HG03045 (cell line): ENCODE results near the gene CACNA2D2.

Experiments used
- ATAC-seq: cut with Tn5 transposase; IDR thresholded peaks from one replicate; pipeline ENCODE4 v1.9.1; 2021; ENCODE audit warnings: mild to moderate bottlenecking, moderate library complexity; ENCODE audit not compliant: unreplicated experiment

The CACNA2D2 gene

DNA sequence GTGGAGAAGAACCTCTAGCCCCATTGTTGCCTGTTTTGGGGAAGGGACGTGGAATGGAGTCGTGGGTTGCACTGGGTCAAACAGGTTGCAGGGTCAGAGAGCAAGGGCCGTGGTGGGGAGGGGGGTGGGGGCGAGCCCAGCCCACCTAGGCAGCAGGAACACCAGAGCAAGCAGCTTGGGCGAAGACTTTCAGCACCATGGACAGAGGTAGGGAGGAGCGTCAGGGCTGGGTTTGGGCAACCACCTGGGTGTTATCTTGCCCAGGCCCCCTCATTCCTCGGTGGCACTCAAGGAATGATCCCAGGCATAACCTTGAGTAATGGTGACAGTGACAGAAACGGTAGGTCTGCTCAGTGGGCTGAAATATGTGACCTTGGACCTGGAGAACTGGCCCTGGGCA is 98.2 kb downstream of the CACNA2D2 start:
- no peak for ATAC-seq

- ATAC-seq = no peak
These were observed 101.3 kb downstream of the CACNA2D2 start for GRCh38 chr3:50401978-50402595.

- ATAC-seq = no peak
These were observed 106.9 kb downstream of the CACNA2D2 start for GRCh38 chr3:50396502-50396901.

DNA sequence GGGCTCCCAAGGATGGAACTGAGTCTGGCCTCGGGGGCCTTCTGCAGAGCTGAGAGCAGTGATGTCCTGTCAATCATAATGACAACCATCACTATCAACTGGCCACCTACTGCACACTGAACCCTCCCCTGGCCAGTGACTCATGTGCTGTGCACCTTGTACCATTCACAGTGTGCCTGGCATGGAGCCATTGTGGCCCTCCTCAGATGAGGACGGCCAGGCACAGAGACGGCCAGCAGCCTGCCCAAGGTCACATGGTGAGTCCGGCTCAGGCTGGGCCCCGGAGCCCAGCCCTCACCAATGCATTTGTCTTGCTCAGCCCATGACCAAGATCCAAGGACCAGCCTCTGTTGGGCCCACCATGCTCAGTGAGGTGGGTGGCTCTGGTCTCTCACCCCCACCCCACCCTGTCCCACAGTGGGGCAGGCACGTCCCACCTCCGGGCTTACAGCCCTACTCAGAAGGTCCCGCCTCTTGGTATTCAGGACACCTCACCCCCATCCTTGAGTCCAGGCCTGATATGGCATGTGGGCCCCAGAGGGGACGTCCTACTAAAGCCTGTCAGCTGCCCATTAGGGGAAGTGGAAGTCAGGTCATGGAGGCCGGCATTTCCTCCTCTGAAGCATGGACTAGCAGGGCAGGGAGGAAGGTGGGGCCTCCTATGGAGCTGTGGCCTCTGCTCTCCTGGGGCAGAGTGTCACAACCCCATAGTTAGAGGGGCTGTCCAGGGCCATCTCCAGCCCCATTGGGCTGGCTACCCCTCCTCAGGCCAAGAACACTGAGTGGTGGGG is 108.2 kb downstream of the CACNA2D2 start:
- ATAC-seq = no peak

DNA sequence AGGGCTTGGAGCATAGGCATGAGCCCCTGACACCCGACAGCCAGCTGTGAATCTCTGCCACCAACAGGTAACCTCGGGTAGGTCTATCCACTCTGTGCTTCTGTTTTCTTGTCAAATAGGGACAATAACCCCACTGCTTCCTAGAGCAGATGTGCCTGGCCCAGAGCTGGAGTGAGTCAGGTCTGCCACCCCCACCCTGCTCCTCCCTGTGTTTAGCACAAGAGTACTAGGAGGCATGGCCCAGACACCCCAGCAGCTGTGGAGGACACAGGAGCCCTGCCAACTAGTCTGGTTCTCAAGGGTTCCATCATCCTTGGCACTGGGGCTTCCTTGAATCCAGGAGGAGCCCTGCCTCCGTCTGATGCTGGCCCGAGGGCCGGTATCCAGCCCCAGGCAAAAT is 110.4 kb downstream of the CACNA2D2 start:
- no peak for ATAC-seq

DNA sequence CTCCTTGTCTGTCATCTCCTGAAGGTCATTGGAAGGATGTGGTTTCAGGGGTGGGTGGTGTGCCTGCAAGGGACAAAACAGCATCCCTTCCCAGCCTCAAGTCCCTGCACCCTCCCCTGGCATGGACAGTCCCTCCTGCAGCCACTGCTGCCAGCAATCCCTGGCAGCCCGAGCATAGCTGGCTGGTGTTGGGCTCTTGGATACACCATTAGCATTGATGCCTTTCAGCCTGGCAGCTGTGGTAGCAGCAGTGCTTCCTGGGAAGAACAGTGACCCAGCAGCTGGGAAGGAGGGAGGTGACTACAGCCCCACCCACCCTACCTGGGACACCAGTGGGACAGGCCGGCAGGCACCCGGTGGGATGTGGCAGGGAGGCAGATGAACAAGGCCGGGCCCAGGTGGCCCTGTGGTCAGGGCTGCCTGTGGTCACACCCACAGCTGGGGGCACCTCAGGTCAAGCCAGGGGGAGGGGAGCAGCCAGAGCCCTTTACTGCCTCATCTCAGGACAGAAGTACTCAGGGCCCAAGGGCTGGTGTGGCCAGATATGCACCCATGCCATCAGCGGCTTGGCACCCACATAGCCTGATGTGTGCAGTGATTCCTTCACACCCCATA is 111.2 kb downstream of the CACNA2D2 start:
- ATAC-seq = no peak

DNA sequence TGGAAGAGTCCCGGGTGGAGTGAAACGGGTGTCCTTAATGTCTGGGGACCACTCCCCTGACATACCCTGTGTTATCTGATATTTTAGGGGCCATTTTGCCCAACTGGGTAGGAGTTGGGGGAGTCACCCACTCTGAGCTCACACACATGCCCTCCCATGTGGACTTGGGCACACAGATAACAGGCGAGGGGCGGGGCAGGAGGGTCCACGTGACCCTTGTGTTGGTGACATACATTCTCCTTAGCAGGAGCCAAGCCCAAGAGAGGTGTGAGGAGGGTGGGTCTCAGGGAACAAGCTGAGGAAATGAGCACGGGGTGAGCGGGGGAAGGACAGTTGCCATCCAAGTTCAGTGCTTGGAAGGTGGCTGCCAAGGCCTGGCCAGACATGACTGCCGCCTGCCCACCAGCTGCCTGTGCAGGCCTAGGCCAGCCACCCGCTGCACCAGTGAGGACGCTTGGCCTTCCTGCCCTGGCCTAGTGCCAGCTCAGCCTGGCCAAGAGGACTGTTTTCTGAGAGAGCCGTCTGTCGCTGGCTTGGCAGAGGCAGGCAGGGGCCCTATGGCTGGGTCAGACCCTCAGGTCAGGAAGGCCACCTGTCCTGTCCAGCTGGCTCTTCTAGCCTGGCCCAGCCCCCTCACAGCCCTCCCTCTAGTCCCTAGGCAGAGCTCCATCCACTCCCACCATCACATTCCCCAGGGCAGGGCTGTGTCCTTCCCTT is 112.8 kb downstream of the CACNA2D2 start:
- ATAC-seq = no peak

GRCh38 chr3:50389414-50389767 is 114.0 kb downstream of the CACNA2D2 start:
- no peak for ATAC-seq

DNA sequence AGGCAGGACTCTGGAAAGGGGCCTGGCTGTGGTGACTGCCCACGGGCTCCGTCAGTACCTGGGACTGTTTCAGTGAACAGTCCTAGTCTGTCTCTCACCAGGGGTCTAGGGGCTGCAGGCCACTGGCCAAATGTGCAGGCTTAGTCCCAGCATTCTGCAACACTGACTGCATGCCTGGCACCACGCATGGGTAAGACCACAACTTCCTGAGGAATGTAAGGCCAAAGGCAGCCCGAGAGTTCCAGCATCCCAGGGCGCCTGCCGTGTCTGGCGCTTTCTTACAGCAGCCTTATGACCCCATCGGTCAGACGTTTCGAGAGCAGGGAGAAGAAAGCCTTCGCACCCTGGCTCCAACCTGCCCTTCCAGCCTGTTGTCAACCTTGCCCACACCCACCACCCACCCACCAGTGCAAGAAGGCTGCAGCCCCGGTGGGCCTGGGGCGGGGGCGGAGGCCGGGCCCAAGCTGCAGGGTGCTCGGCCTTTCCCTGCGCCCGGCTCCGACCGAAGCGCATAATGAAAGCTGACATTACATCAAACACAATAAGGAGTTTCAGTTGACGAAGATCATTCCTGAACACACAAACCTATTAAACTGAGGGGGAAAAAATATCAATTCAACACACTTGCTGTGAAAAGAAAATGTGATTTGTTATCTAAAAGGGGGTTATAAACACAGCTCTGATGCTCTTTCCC is 114.6 kb downstream of the CACNA2D2 start:
- no peak for ATAC-seq

- no peak for ATAC-seq
These were observed 115.3 kb downstream of the CACNA2D2 start for GRCh38 chr3:50388016-50388719.

DNA sequence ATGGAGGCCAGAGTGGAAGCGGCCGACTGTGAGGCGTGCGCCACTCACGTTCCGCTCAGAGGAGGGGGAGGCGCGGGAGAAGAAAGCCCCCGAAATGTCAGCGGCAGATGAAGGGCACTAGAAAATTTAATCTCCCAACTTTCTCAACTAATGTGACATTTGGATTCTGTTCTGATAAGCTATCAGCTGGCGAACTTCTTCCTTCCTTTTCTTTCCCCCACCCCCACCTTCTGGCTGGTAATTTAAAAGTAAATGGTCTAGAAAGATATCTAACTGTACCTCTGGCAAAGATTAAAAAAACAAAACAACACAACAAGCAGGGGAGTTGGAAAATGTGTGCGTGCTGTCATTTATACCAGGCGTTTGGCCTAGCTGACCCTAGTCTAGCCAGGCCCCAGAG is 117.7 kb downstream of the CACNA2D2 start:
- no peak for ATAC-seq

DNA sequence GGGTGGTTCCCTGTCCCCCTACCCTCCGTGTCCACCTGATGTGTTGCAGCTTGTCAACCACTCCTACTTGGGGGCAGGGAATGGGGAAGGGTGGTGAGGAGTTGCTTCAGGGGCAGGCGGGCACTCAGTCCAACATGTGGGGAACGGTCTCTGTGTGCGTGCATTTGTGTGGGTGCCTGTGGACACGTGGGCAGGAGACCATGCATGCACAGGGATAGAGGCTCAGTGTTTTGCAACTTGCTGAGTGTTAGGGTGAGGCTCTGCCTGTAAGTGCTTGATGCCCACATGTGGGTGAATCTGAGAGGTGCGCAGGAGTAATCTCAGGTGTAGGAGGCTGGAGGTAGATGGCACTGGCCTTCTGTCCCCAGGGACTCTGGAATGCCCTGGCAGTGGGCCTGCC is 119.7 kb downstream of the CACNA2D2 start:
- no peak for ATAC-seq

- ATAC-seq = no peak
These were observed 120.7 kb downstream of the CACNA2D2 start for GRCh38 chr3:50382722-50383121.

- ATAC-seq = no peak
These were observed 122.1 kb downstream of the CACNA2D2 start for GRCh38 chr3:50381383-50381782.

DNA sequence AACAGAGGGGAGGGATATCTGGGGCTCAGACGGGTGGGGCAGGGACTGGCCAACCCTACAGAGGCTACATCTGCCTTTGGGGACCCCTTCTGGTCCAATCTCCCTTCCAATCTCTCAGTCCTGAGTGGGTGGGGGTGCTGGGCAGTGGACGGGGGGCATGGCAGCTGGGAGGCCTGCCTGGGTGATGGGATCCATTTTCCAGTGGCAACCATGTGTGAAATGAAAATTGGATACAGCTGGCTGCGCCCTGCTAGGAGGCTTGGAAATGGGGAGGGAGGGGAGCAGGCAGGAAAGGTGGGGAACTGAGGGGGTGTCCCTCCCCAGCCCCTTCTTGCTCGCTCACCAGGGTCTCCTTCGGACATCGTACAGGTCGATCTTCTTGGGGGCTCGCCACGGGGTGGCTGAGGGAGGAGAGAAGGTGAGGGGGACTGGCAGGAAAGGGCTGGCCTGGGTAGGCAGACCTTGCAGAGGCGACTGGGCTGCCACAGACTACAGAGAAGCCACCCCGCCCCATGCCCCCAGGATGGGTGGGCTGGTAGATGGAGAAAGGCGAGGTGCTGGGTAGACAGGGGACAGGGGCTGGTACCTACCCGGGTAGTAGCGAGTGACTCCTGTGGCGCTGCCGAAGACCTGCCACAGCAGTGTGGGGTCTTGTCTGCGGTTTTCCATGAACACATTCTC is 122.9 kb downstream of the CACNA2D2 start:
- ATAC-seq = no peak

- no peak for ATAC-seq
These were observed 124.7 kb downstream of the CACNA2D2 start for GRCh38 chr3:50378757-50379156.

- ATAC-seq = no peak
These were observed 125.4 kb downstream of the CACNA2D2 start for GRCh38 chr3:50378024-50378423.

- no peak for ATAC-seq
These were observed 128.0 kb downstream of the CACNA2D2 start for GRCh38 chr3:50375258-50375931.
